Loucy (cell line): ENCODE data around the gene ITM2B.

Experiments used
- EZH2phosphoT487 ChIP-seq: fragments of 200-600 bp; IDR thresholded peaks from 2 replicates; pipeline ENCODE4 v1.6.1; 2018; ENCODE audit warnings: antibody characterized with exemption, mild to moderate bottlenecking, moderate library complexity, borderline replicate concordance
- TF ChIP-seq, protein P1 (sequence below): fragments of 200-600 bp; sonication (generic); conservative IDR thresholded peaks from 2 replicates; pipeline ENCODE4 v1.5.1; 2014; ENCODE audit warnings: mild to moderate bottlenecking, antibody characterized with exemption, low read length

GRCh38 chr13:48231933-48232332, 1.1 kb upstream of the ITM2B start:
- TF ChIP-seq, protein P1, sequence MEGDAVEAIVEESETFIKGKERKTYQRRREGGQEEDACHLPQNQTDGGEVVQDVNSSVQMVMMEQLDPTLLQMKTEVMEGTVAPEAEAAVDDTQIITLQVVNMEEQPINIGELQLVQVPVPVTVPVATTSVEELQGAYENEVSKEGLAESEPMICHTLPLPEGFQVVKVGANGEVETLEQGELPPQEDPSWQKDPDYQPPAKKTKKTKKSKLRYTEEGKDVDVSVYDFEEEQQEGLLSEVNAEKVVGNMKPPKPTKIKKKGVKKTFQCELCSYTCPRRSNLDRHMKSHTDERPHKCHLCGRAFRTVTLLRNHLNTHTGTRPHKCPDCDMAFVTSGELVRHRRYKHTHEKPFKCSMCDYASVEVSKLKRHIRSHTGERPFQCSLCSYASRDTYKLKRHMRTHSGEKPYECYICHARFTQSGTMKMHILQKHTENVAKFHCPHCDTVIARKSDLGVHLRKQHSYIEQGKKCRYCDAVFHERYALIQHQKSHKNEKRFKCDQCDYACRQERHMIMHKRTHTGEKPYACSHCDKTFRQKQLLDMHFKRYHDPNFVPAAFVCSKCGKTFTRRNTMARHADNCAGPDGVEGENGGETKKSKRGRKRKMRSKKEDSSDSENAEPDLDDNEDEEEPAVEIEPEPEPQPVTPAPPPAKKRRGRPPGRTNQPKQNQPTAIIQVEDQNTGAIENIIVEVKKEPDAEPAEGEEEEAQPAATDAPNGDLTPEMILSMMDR, result no peak
- no peak for TF ChIP-seq EZH2phosphoT487
